GM12872 (cell line): Measurements from ENCODE around the gene SIKE1.
A peak's percentile ranks its signal among the peaks of the same experiment; 100 is the strongest.

Source experiments
- CTCF ChIP-seq: IDR thresholded peaks from 3 replicates; pipeline ENCODE4 v1.5.1; 2011; ENCODE audit warnings: low read depth, mild to moderate bottlenecking, low read length, moderate library complexity; ENCODE audit not compliant: insufficient read depth

SIKE1 gene

DNA sequence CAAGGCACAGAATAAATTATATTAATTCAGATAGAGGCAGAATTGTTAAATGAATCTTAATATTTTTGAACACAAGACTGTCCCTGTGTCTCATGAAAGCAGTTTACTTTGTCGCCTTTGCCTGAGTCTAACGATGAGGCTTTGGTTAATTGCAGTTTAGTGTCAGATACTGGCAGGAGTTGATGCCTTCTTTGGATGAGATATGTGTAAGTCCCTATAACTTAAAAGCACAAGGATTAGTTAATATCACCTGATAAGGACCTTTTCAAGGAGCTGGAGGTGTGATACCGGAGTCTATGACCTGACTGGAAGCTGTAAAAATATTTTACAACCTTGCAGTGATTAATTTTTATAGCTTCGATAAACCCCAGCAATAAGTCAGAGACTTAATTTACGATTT is 2.0 kb upstream of the SIKE1 start:
- no peak for TF ChIP-seq CTCF

GRCh38 chr1:114779722-114780121 is 763 bp downstream of the SIKE1 start:
- no peak for TF ChIP-seq CTCF

DNA sequence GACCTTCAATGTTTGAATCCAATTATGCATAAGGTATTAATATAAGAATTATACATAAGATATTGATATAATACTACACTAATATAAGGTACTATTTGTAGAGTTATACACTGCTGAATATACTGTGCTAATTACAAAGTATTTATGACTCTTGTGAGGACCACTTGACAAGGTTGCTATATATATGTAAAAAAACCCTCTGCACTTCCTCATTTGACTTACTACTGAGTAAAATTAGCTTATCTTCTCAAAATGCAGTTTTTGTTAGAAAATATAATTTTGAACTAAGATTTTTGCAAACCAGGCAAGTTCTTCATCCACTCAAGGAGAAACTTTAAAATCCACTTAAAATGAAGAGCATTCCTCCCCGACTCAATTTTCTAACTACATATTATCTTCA is 8.5 kb downstream of the SIKE1 start:
- TF ChIP-seq CTCF: no peak

- TF ChIP-seq CTCF: no peak
These were observed 9.5 kb downstream of the SIKE1 start for GRCh38 chr1:114770989-114771388.

DNA sequence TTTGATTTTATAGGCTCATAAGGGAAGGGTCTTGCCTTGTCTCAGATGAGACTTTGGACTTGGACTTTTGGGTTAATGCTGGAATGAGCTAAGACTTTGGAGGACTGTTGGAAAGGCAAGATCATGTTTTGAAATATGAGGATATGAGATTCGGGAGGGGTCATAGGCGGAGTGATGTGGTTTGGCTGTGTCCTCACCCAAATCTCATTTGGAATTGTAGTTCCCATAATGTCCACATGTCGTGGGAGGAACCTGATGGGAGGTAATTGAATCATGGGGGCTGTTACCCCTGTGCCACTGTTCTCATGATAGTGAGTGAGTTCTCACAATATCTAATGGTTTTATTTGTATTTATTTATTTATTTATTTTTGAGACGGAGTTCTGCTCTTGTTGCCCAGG is 15.8 kb downstream of the SIKE1 start:
- 0 out of 3 replicates have a peak, but pooled peaks have one; percentile 19 for TF ChIP-seq CTCF

GRCh38 chr1:114758256-114758832 is 22.1 kb downstream of the SIKE1 start:
- no peak for TF ChIP-seq CTCF

- peak; percentile 24; the same call in 2 of the 3 replicates for TF ChIP-seq CTCF
These were observed 22.8 kb downstream of the SIKE1 start, which contains the start of gene CSDE1 for GRCh38 chr1:114757455-114758255. CSDE1 (minus strand) TSS chr1:114757984; CDS start chr1:114739890, 18,094 bp downstream.
